Breast epithelium (tissue), 3 donors: ENCODE measurements around the gene NR1H2.

Experiments
- CTCF ChIP-seq, 3 donors: fragments of 450-650 bp; IDR thresholded peaks; one replicate each; pipeline ENCODE4 v1.5.1; 2016 to 2017; ENCODE audit warnings: antibody characterized with exemption in 3 of 3, mild to moderate bottlenecking in 3 of 3, moderate library complexity in 3 of 3
- POLR2A ChIP-seq: fragments of 450-650 bp; IDR thresholded peaks from one replicate; pipeline ENCODE4 v1.6.1; 2016; ENCODE audit warnings: antibody characterized with exemption, mild to moderate bottlenecking, moderate library complexity
- POLR2AphosphoS5 ChIP-seq, 3 donors: sonication (generic); formaldehyde crosslinking; IDR thresholded peaks; one replicate each; pipeline ENCODE4 v1.6.1; 2017; ENCODE audit warnings: antibody characterized with exemption in 3 of 3

DNA sequence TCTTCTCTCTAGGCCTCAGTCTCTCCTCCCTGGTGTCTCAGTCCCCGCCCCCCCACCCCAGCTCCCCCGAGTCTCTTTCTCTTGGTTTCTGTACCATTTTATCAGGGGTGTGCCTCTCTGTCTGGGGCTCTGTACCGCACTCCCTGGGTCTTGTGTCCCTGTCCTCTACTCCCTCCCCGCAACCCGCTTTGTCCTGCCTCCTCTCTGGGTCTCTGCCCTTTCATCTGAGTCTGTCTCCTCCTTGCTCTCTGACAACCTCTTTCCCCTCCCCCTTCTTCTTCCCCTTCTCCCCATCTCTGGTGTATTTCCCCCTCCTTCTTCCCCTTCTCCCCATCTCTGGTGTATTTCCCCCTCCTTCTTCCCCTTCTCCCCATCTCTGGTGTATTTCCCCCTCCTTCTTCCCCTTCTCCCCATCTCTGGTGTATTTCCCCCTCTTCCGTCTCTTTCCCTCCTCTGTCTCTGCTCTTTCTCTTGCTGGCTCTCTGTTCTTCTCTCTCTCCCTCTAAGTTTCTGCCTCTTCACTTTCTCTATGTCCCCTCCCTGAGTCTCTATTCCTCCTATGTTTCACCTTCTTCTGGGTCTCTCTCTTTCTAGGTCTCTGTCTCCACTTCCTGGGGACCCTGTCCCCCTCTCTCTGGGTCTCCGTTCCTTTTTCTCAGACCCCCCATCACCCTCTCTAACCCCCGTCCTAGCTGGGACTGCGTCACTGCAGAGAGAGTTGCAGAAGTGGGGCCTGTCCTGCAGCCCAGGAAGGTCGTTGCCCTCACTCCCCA, 44.9 kb upstream of the NR1H2 start:
- TF ChIP-seq POLR2A (no peak), CTCF (IDR thresholded peaks at IDR 0.05) (no peak), POLR2AphosphoS5 (IDR thresholded peaks at IDR 0.05) (no peak)
